ENCODE results near the gene CDH23.

Gene CDH23

GRCh38 chr10:71780156-71780555, 383.4 kb downstream of the CDH23 start:
- H3K36me3 ChIP-seq (ENCODE audit: insufficient read depth, low read length): no peaks in the 10 kb centered on the region
- H3K9me2 ChIP-seq (replicated peaks; ENCODE audit: low read depth, low read length): no peaks in the 10 kb centered on the region
- peaks cover 29% of the 10 kb centered on the region for H3K4me1 ChIP-seq (ENCODE audit: insufficient read depth, low read length, poor library complexity, severe bottlenecking)
- H3K4me2 ChIP-seq (ENCODE audit: low read depth, low read length, poor library complexity, severe bottlenecking): no peak overlapping the region
- peaks cover 10% of the 10 kb centered on the region; the same call in 1 of the 2 replicates for H3F3A ChIP-seq (ENCODE audit: low read depth)
- no peak overlapping the region for H2AFZ ChIP-seq (ENCODE audit: low read length)
- TF ChIP-seq CTCF (conservative IDR thresholded peaks at IDR 0.05; ENCODE audit: low read length) (no peak), EZH2phosphoT487 (IDR thresholded peaks at IDR 0.05; ENCODE audit: borderline replicate concordance) (no peak)
- no peak overlapping the region for H3K4me3 ChIP-seq (ENCODE audit: low read length, poor library complexity, severe bottlenecking)
- no peaks in the 10 kb centered on the region for H3K79me2 ChIP-seq (ENCODE audit: insufficient read depth, low read length)
- H3K9ac ChIP-seq (ENCODE audit: low read depth, low read length, poor library complexity, severe bottlenecking): no peak overlapping the region
- H3K27me3 ChIP-seq (ENCODE audit: insufficient read depth, low read length, poor library complexity, severe bottlenecking): no peaks in the 10 kb centered on the region
- H3K9me3 ChIP-seq (ENCODE audit: insufficient read depth, low read depth, low read length): no peaks in the 10 kb centered on the region
- H4K20me1 ChIP-seq (ENCODE audit: insufficient read depth, low read length, poor library complexity, severe bottlenecking): no peaks in the 10 kb centered on the region

- H3K9ac ChIP-seq (ENCODE audit: low read depth, low read length, poor library complexity, severe bottlenecking): no peak overlapping the region
- H3K27me3 ChIP-seq (ENCODE audit: insufficient read depth, low read length, poor library complexity, severe bottlenecking): no peaks in the 10 kb centered on the region
- peaks cover 23% of the 10 kb centered on the region for H3K4me1 ChIP-seq (ENCODE audit: insufficient read depth, low read length, poor library complexity, severe bottlenecking)
- H3K4me2 ChIP-seq (ENCODE audit: low read depth, low read length, poor library complexity, severe bottlenecking): no peak overlapping the region
- no peaks in the 10 kb centered on the region for H3K36me3 ChIP-seq (ENCODE audit: insufficient read depth, low read length)
- H4K20me1 ChIP-seq (ENCODE audit: insufficient read depth, low read length, poor library complexity, severe bottlenecking): no peaks in the 10 kb centered on the region
- H2AFZ ChIP-seq (ENCODE audit: low read length): no peak overlapping the region
- H3K4me3 ChIP-seq (ENCODE audit: low read length, poor library complexity, severe bottlenecking): no peak overlapping the region
- no peaks in the 10 kb centered on the region for H3K9me2 ChIP-seq (replicated peaks; ENCODE audit: low read depth, low read length)
- TF ChIP-seq CTCF (conservative IDR thresholded peaks at IDR 0.05; ENCODE audit: low read length) (peak; percentile 33; the same call in 1 of the 2 replicates), EZH2phosphoT487 (IDR thresholded peaks at IDR 0.05; ENCODE audit: borderline replicate concordance) (no peak)
- no peaks in the 10 kb centered on the region for H3K79me2 ChIP-seq (ENCODE audit: insufficient read depth, low read length)
- H3F3A ChIP-seq (ENCODE audit: low read depth): peaks cover 7% of the 10 kb centered on the region; the same call in 1 of the 2 replicates
- no peaks in the 10 kb centered on the region for H3K9me3 ChIP-seq (ENCODE audit: insufficient read depth, low read depth, low read length)
Measured at GRCh38 chr10:71780719-71781118, 384.0 kb downstream of the CDH23 start.

- no peak overlapping the region for H2AFZ ChIP-seq (ENCODE audit: low read length)
Measured at GRCh38 chr10:71782221-71782916, 385.6 kb downstream of the CDH23 start.

More at GRCh38 chr10:71782221-71782916, 385.6 kb downstream of the CDH23 start:
- Histone ChIP-seq H3K4me2 (ENCODE audit: low read depth, low read length, poor library complexity, severe bottlenecking) (no peak overlapping the region), H3K27me3 (ENCODE audit: insufficient read depth, low read length, poor library complexity, severe bottlenecking) (no peaks in the 10 kb centered on the region), H3K4me3 (ENCODE audit: low read length, poor library complexity, severe bottlenecking) (no peak overlapping the region), H3F3A (ENCODE audit: low read depth) (no peaks in the 10 kb centered on the region), H3K9me3 (ENCODE audit: insufficient read depth, low read depth, low read length) (no peaks in the 10 kb centered on the region), H3K79me2 (ENCODE audit: insufficient read depth, low read length) (no peaks in the 10 kb centered on the region), H4K20me1 (ENCODE audit: insufficient read depth, low read length, poor library complexity, severe bottlenecking) (no peaks in the 10 kb centered on the region), H3K9me2 (replicated peaks; ENCODE audit: low read depth, low read length) (no peaks in the 10 kb centered on the region), H3K36me3 (ENCODE audit: insufficient read depth, low read length) (no peaks in the 10 kb centered on the region), H3K9ac (ENCODE audit: low read depth, low read length, poor library complexity, severe bottlenecking) (no peak overlapping the region), H3K4me1 (ENCODE audit: insufficient read depth, low read length, poor library complexity, severe bottlenecking) (peaks cover 8% of the 10 kb centered on the region)
- TF ChIP-seq CTCF (conservative IDR thresholded peaks at IDR 0.05; ENCODE audit: low read length) (no peak), EZH2phosphoT487 (IDR thresholded peaks at IDR 0.05; ENCODE audit: borderline replicate concordance) (no peak)

Data from Loucy (cell line).